ENCODE measurements around the gene TAS2R19.
"Not testable (repeated sequence)": the region's sequence is repeated elsewhere in the genome, so short reads cannot be mapped to it uniquely, and the experiment has no call there.

DNA sequence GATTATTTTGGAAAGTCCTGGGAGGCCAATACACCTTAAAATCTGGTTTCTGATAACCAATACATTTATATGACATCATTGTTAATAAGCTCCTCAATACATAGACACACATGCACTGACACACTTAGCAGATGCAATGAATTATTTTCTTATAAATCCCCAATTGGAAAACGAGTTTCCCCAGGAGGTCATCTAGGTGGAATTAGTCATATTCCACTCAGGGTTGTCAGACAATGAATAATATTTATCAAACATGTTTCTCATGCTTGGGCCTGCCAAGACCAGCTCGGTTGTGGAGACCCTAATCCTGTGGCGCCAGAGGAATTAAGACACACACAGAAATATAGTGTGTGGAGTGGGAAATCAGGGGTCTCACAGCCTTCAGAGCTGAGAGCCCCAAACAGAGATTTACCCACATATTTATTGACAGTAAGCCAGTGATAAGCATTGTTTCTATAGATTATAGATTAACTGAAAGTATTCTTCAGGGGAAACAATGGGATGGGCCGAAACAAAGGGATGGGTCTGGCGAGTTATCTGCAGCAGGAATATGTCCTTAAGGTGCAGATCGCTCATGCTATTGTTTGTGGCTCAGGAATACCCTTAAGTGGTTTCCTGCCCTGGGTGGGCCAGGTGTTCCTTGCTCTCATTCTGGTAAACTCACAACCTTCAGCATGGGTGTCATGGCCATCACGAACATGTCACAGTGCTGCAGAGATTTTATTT, 27.5 kb upstream of the TAS2R19 start:
- TF ChIP-seq CTCF, POLR2A (IDR thresholded peaks at IDR 0.05): not testable (repeated sequence)
